CD4-positive, alpha-beta T cell (primary cell): Measurements from ENCODE around the gene RAB40C. TPM values are rescaled to one million over a fixed set of nuclear protein-coding genes. Genes with fewer than 3 reads are reported as not detected.

Source experiments
- ATAC-seq: fragments of 200-7000 bp; cut with Tn5 transposase; one replicate; pipeline ENCODE4 v1.10.0; 2022; ENCODE audit warnings: mild to moderate bottlenecking; ENCODE audit not compliant: poor library complexity
- CTCF ChIA-PET: fragments of 350-600 bp; sonication (Branson Sonifier 250); formaldehyde crosslinking; loops from one replicate; lab custom pipeline; 2021; ENCODE audit warnings: antibody characterized with exemption, inconsistent platforms; lab: Charles Lee
- POLR2A ChIA-PET: fragments of 350-600 bp; sonication (Branson Sonifier 250); formaldehyde crosslinking; loops from one replicate; lab custom pipeline; 2021; ENCODE audit warnings: antibody characterized with exemption, inconsistent platforms; lab: Charles Lee
- DNase-seq, 14 experiments: peaks; one replicate each; pipeline ENCODE4 v3.0.0-alpha.2; 2013 to 2020; ENCODE audit warnings: mixed read lengths in 2 of 14
- H3K27ac ChIP-seq, 2 donors: one replicate each; pipeline versions ENCODE4 v1.5.1 to v1.7.0; 2013; ENCODE audit warnings: low read length in 2 of 2, low read depth in 1 of 2, mild to moderate bottlenecking in 1 of 2
- H3K27me3 ChIP-seq, 2 experiments: 1 replicate in 1 of 2; 2 replicates in 1 of 2; pipeline versions ENCODE4 v1.6.1 to v1.7.0; 2013; ENCODE audit warnings: low read length in 2 of 2, control low read depth in 1 of 2, mild to moderate bottlenecking in 1 of 2, moderate library complexity in 1 of 2; ENCODE audit not compliant: insufficient read depth in 2 of 2, control insufficient read depth in 1 of 2
- H3K36me3 ChIP-seq: one replicate; pipeline ENCODE4 v1.6.1; 2013; ENCODE audit warnings: low read length, control low read depth; ENCODE audit not compliant: insufficient read depth
- H3K4me1 ChIP-seq: one replicate; pipeline ENCODE4 v1.6.1; 2013; ENCODE audit warnings: low read length, control low read depth; ENCODE audit not compliant: insufficient read depth
- H3K4me3 ChIP-seq: one replicate; pipeline ENCODE4 v1.5.1; 2013; ENCODE audit warnings: mild to moderate bottlenecking, low read length, moderate library complexity
- H3K9me3 ChIP-seq, 2 experiments: 1 replicate in 1 of 2; 2 replicates in 1 of 2; pipeline versions ENCODE4 v1.6.1 to v1.7.0; 2013; ENCODE audit warnings: low read length in 2 of 2, mild to moderate bottlenecking in 2 of 2, control low read depth in 1 of 2, moderate library complexity in 1 of 2; ENCODE audit not compliant: control insufficient read depth in 1 of 2, insufficient read depth in 1 of 2
- H3K27ac Mint-ChIP-seq: one replicate; pipeline ENCODE4 v1.8.0; 2020; ENCODE audit warnings: mixed read lengths
- H3K27me3 Mint-ChIP-seq: one replicate; pipeline ENCODE4 v1.8.0; 2021; ENCODE audit warnings: mixed read lengths
- H3K36me3 Mint-ChIP-seq: one replicate; pipeline ENCODE4 v1.8.0; 2021; ENCODE audit warnings: low read depth, mixed read lengths
- H3K4me1 Mint-ChIP-seq: one replicate; pipeline ENCODE4 v1.8.0; 2021; ENCODE audit warnings: low read depth, mixed read lengths
- H3K4me3 Mint-ChIP-seq: one replicate; pipeline ENCODE4 v1.8.0; 2020; ENCODE audit warnings: mild to moderate bottlenecking, mixed read lengths
- H3K9me3 Mint-ChIP-seq: one replicate; pipeline ENCODE4 v1.8.0; 2020; ENCODE audit warnings: mixed read lengths
- intact Hi-C, 2 experiments: fragments of 100-400 bp; cut with DNase I in 1 of 2; cut with micrococcal nuclease in 1 of 2; formaldehyde crosslinking; loops; one replicate each; pipeline versions ENCODE4 v1.15.1 to v1.9.0; 2023 to 2025; cut with DNase I, micrococcal nuclease
- total RNA-seq, 174 experiments: library from RNA in 2 of 174; stranded (reverse) in 2 of 174; gene quantifications; one replicate each; pipeline ENCODE4 v1.2.3 and lab custom pipeline; 2021 to 2026
- TF ChIP-seq, protein P1 (sequence below): fragments of 200-600 bp; IDR thresholded peaks from one replicate; pipeline ENCODE4 v1.8.0; 2022; ENCODE audit warnings: antibody characterized with exemption, mild to moderate bottlenecking

Gene RAB40C
- total RNA-seq, 2 experiments from 2014 or later = 8.9 to 9.5 TPM

DNA sequence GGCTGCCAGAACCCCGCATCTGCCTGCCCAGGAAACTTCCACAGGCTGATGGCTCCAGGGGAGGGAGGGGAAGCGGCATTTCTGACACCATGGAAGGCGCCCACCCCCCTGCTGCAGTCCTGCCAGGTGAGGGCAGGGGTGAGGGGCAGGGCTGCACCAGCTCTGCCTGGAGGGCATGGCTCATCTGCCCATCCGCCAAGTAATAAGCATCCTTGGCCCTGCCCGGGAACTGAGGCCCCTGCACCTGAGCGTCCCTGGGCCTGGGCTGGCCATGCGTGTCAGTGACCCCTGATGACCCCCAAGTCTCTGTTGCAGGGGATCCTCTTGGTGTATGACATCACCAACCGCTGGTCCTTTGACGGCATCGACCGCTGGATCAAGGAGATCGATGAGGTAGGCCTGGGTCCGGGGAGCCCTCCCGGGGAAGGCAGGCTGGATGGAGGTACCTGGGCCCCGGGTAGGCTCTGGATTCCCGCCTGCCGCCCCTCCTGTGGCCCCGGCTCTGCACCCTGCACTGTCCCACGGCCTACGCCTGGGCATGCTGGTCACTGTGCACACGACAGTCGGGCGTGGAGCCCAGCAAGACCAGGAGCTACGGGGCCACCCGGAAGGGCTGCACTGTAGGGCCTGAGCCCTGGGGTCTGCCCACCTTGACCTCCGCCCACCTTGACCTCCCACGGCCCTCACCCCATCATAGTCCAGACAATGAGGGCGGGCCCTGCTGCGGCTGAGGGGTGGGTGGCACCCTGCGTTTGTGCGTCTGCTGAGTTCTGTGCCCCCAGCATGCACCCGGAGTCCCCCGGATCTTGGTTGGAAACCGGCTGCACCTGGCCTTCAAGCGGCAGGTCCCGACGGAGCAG is 35.5 kb downstream of the RAB40C start:
- POLR2A ChIA-PET = no interaction called here
- CTCF ChIA-PET = no interaction called here
- no peak for DNase-seq
- Mint-ChIP-seq H3K27me3 (no peaks in the 10 kb centered on the region), H3K4me1 (no peaks in the 10 kb centered on the region), H3K4me3 (no peak overlapping the region), H3K9me3 (no peaks in the 10 kb centered on the region), H3K27ac (no peak overlapping the region), H3K36me3 (no peaks in the 10 kb centered on the region)
- H3K27ac ChIP-seq = no peak overlapping the region
- peaks cover 10% of the 10 kb centered on the region for H3K36me3 ChIP-seq
- H3K27me3 ChIP-seq = no peaks in the 10 kb centered on the region
- no peak for ATAC-seq
- H3K4me3 ChIP-seq = no peak overlapping the region
- intact Hi-C loops = no loop called here
- TF ChIP-seq, protein P1, sequence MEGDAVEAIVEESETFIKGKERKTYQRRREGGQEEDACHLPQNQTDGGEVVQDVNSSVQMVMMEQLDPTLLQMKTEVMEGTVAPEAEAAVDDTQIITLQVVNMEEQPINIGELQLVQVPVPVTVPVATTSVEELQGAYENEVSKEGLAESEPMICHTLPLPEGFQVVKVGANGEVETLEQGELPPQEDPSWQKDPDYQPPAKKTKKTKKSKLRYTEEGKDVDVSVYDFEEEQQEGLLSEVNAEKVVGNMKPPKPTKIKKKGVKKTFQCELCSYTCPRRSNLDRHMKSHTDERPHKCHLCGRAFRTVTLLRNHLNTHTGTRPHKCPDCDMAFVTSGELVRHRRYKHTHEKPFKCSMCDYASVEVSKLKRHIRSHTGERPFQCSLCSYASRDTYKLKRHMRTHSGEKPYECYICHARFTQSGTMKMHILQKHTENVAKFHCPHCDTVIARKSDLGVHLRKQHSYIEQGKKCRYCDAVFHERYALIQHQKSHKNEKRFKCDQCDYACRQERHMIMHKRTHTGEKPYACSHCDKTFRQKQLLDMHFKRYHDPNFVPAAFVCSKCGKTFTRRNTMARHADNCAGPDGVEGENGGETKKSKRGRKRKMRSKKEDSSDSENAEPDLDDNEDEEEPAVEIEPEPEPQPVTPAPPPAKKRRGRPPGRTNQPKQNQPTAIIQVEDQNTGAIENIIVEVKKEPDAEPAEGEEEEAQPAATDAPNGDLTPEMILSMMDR = no peak
- no peaks in the 10 kb centered on the region for H3K9me3 ChIP-seq
- peaks cover 2% of the 10 kb centered on the region for H3K4me1 ChIP-seq

DNA sequence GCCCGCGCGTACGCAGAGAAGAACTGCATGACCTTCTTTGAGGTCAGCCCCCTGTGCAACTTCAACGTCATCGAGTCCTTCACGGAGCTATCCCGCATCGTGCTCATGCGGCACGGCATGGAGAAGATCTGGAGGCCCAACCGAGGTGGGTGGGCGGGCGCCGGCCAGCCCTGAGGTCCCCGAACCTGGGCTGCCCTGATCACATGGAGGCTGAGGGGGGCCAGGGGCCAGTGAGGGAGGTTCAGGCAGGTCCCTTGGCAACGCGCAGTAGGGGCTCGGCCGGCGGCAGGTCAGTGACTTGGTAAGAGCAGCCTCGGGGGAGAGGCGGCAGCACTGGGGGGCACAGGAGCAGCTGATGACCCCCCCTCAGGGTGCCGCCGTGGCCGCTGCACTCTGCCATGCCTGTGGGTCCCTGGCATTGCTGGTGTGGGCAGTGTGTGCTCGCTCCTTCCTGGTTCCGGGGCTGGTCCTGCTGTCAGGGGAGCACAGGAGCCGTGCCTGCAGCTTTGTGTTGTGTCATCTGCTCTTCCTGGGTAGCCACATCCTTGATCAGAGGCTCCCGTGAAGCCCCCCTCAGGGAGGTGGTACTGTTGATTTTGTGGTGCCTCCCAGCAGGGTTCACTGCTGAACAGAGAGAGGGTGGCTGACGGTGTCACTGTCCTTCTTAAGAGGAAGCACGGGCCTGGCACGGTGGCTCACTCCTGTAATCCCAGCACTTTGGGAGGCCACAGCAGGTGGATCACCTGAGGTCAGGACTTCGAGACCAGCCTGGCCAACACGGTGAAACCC is 36.3 kb downstream of the RAB40C start:
- DNase-seq (no peak), ATAC-seq (no peak)
- H3K27ac ChIP-seq = no peak overlapping the region
- Mint-ChIP-seq H3K9me3 (no peaks in the 10 kb centered on the region), H3K27me3 (no peaks in the 10 kb centered on the region), H3K4me3 (no peak overlapping the region), H3K4me1 (no peaks in the 10 kb centered on the region), H3K27ac (no peak overlapping the region), H3K36me3 (no peaks in the 10 kb centered on the region)
- no peak overlapping the region for H3K4me3 ChIP-seq
- ChIA-PET CTCF (no interaction called here), POLR2A (no interaction called here)
- peaks cover 8% of the 10 kb centered on the region for H3K36me3 ChIP-seq
- TF ChIP-seq, protein P1 = no peak
- intact Hi-C loops = no loop called here
- H3K9me3 ChIP-seq = no peaks in the 10 kb centered on the region
- no peaks in the 10 kb centered on the region for H3K27me3 ChIP-seq
- peaks cover 7% of the 10 kb centered on the region for H3K4me1 ChIP-seq

DNA sequence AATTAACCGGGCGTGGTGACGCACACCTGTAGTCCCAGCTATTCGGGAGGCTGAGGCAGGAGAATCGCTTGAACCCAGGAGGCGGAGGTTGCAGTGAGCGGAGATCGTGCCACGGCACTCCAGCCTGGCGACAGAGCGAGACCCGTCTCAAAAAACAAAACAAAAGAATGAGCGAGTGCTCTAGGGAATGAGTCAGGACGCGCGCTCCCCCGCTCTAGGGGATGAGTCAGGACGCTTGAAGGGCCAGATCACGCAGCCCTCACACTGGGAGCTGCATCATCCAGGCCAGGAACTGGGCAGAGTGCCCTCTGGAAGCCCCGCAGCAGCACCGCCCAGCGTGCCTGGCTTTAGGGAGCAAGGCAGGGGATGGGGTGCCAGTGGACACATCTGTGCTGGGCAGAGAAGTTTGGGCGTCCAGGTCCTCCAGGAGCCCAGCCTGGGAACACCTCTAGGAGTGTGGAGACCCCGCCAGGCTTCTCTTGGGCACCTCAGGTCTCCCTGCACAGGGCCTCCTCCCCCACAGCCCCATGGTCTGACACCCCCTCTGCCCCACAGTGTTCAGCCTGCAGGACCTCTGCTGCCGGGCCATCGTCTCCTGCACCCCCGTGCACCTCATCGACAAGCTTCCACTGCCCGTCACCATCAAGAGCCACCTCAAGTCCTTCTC is 37.1 kb downstream of the RAB40C start:
- ATAC-seq (no peak), DNase-seq (no peak)
- no peaks in the 10 kb centered on the region for H3K4me1 Mint-ChIP-seq
- ChIA-PET POLR2A (interaction anchor here (1.2 kb wide), 1 partner anchor 10 kb away, joined by 3 read pairs; the partner anchor contains the start of gene METTL26), CTCF (no interaction called here)
- H3K4me1 ChIP-seq = peaks cover 9% of the 10 kb centered on the region
- no peak overlapping the region for H3K27ac ChIP-seq
- no peak overlapping the region for H3K4me3 Mint-ChIP-seq
- H3K9me3 ChIP-seq = no peaks in the 10 kb centered on the region
- intact Hi-C loops = no loop called here
- H3K27me3 Mint-ChIP-seq = no peaks in the 10 kb centered on the region
- TF ChIP-seq, protein P1 = no peak
- H3K27me3 ChIP-seq = no peaks in the 10 kb centered on the region
- H3K9me3 Mint-ChIP-seq = no peaks in the 10 kb centered on the region
- H3K36me3 Mint-ChIP-seq = no peaks in the 10 kb centered on the region
- H3K4me3 ChIP-seq = no peak overlapping the region
- no peak overlapping the region for H3K27ac Mint-ChIP-seq
- H3K36me3 ChIP-seq = peaks cover 7% of the 10 kb centered on the region
